Chondrocyte (in vitro differentiated cells): ENCODE results near the gene PPP1R12A. TPM values are rescaled to one million over a fixed set of nuclear protein-coding genes. Genes with fewer than 3 reads are reported as not detected.
"Not testable (repeated sequence)": the region's sequence is repeated elsewhere in the genome, so short reads cannot be mapped to it uniquely, and the experiment has no call there.

Experiments used
- DNase-seq: peaks from one replicate; pipeline ENCODE4 v3.0.0; 2021; ENCODE audit warnings: mixed read lengths, low spot score
- H3K27ac Mint-ChIP-seq: one replicate; pipeline ENCODE4 v1.8.0; 2021; ENCODE audit warnings: mild to moderate bottlenecking, moderate library complexity, mixed read lengths; ENCODE audit not compliant: unreplicated experiment
- H3K27me3 Mint-ChIP-seq: 2 replicates; pipeline ENCODE4 v1.8.0; 2021; ENCODE audit warnings: low read depth, mixed read lengths
- H3K36me3 Mint-ChIP-seq: 2 replicates; pipeline ENCODE4 v1.8.0; 2021; ENCODE audit warnings: low read depth, mixed read lengths
- H3K4me1 Mint-ChIP-seq: 2 replicates; pipeline ENCODE4 v1.8.0; 2021; ENCODE audit warnings: low read depth, mild to moderate bottlenecking, mixed read lengths
- H3K4me3 Mint-ChIP-seq: one replicate; pipeline ENCODE4 v1.8.0; 2021; ENCODE audit warnings: mild to moderate bottlenecking, moderate library complexity, mixed read lengths; ENCODE audit not compliant: unreplicated experiment
- H3K9me3 Mint-ChIP-seq: 2 replicates; pipeline ENCODE4 v1.8.0; 2021; ENCODE audit warnings: low read depth, mixed read lengths
- total RNA-seq: library from RNA; stranded (reverse); gene quantifications from 3 replicates; pipeline ENCODE4 v1.2.1, GENCODE V29; 2021
- TF ChIP-seq, protein P1 (sequence below): fragments of 200-600 bp; sonication (generic); IDR thresholded peaks from 2 replicates; pipeline ENCODE4 v1.5.0; 2021; ENCODE audit warnings: antibody characterized with exemption, mild to moderate bottlenecking, moderate library complexity

PPP1R12A gene
- total RNA-seq, 1 donor from 2014 or later, result 139 TPM

DNA sequence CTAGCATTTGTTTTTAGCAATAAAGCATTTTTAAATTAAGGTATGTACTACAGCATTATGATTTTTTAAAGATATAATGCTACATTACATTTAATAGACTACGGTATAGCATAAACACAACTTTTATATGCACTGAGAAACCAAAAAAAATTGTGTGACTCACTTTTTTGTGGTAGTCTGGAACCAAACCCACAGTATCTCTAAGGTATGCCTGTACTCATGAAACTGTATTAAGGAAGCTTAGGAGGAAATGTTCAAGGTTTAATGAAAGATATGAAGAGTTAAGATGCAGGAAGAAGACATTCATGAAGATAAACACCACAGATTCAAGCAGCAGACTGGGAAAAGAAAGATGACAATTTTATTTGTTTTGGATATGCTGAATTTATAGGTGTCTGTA is 51.7 kb downstream of the PPP1R12A start:
- TF ChIP-seq, protein P1, sequence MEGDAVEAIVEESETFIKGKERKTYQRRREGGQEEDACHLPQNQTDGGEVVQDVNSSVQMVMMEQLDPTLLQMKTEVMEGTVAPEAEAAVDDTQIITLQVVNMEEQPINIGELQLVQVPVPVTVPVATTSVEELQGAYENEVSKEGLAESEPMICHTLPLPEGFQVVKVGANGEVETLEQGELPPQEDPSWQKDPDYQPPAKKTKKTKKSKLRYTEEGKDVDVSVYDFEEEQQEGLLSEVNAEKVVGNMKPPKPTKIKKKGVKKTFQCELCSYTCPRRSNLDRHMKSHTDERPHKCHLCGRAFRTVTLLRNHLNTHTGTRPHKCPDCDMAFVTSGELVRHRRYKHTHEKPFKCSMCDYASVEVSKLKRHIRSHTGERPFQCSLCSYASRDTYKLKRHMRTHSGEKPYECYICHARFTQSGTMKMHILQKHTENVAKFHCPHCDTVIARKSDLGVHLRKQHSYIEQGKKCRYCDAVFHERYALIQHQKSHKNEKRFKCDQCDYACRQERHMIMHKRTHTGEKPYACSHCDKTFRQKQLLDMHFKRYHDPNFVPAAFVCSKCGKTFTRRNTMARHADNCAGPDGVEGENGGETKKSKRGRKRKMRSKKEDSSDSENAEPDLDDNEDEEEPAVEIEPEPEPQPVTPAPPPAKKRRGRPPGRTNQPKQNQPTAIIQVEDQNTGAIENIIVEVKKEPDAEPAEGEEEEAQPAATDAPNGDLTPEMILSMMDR, result no peak
- Mint-ChIP-seq H3K4me3 (no peak overlapping the region), H3K27ac (peak overlapping the region; percentile 58), H3K4me1 (peaks cover 88% of the 10 kb centered on the region), H3K27me3 (no peaks in the 10 kb centered on the region), H3K9me3 (no peaks in the 10 kb centered on the region), H3K36me3 (peaks cover 3% of the 10 kb centered on the region)
- DNase-seq, result no peak

DNA sequence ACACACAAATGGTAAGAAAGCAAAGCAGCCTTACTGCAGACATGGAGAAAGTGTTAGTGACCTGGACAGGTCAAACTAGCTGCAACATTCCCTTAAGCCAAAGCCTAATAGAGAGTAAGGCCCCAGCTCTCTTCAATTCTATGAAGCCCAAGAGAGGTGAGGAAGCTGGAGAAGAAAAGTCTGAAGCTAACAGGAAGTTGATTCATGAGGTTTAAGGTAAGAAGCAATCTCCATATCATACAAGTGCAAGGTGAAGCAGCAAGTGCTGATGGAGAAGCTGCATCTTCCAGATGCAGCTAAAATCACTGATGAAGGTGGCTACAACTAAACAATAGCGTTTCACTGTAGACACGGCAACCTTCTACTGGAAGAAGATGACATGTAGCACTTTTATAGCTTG is 53.5 kb downstream of the PPP1R12A start:
- Mint-ChIP-seq H3K36me3 (peaks cover 3% of the 10 kb centered on the region), H3K4me1 (peaks cover 79% of the 10 kb centered on the region), H3K4me3 (no peak overlapping the region), H3K27me3 (no peaks in the 10 kb centered on the region), H3K9me3 (no peaks in the 10 kb centered on the region), H3K27ac (peak overlapping the region; percentile 41)
- TF ChIP-seq, protein P1, result no peak
- no peak for DNase-seq

DNA sequence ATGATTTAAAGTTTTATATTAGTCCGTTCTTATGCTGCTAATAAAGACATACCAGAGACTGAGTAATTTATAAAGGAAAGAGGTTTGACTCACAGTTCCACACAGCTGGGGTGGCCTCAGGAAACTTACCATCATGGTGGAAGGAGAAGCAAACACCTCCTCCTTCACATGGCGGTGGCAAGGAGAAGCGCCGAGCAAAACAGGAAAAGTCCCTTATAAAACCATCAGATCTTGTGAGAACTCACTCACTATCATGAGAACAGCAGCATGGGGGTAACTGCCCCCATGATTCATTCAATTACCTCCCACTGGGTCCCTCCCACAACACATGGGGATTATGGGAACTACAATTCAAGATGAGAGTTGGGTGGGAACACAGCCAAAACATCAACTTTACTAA is 56.4 kb downstream of the PPP1R12A start:
- H3K27me3 Mint-ChIP-seq, DNase-seq, H3K36me3 Mint-ChIP-seq, H3K4me3 Mint-ChIP-seq, H3K9me3 Mint-ChIP-seq: not testable (repeated sequence)
- peak overlapping the region; percentile 56 for H3K27ac Mint-ChIP-seq
- H3K4me1 Mint-ChIP-seq, result peaks cover 71% of the 10 kb centered on the region

DNA sequence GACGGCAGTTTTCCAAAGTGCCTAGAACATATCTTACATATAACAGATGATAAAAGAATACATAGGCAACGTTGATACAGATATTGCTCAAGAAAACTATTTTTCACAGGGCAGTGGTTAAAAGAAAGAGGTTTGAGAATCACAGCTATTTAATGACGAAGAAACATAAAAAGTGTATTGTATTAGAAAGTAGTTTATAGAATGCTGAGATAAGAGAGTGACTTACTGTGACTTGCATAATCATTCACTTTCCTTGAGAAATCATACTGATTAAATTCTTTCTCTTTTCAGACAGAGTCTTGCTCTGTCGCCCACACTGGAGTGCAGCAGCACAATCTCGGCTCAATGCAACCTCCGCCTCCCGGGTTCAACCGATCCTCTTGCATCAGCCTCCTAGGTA is 57.7 kb downstream of the PPP1R12A start:
- no peaks in the 10 kb centered on the region for H3K27me3 Mint-ChIP-seq
- H3K4me1 Mint-ChIP-seq, result peaks cover 63% of the 10 kb centered on the region
- H3K9me3 Mint-ChIP-seq, result no peaks in the 10 kb centered on the region
- DNase-seq, result no peak
- TF ChIP-seq, protein P1, result no peak
- no peak overlapping the region for H3K27ac Mint-ChIP-seq
- H3K4me3 Mint-ChIP-seq, result no peak overlapping the region
- H3K36me3 Mint-ChIP-seq, result peaks cover 3% of the 10 kb centered on the region

DNA sequence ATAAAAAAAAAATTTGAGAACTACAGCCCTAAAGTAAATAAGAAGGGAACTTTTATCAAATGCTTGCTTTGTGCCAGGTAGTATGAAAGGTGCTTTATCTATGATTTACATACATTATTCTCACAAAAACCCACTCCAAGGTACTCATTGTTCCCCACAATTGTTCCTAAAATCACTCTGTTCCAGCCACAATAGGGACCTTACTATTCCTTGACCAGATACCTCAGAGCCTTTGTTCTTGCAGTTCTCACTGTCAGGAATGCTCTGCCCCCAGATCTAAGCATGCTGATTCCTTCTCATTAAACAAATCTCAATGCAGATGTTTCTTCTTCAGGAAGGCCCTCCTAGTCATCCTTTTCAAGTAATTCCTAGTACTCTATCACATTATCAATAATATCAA is 60.2 kb downstream of the PPP1R12A start:
- Mint-ChIP-seq H3K9me3 (no peaks in the 10 kb centered on the region), H3K27ac (peak overlapping the region; percentile 57), H3K27me3 (no peaks in the 10 kb centered on the region), H3K4me1 (peaks cover 49% of the 10 kb centered on the region), H3K4me3 (no peak overlapping the region), H3K36me3 (peaks cover 9% of the 10 kb centered on the region)
- TF ChIP-seq, protein P1, result no peak
- no peak for DNase-seq

DNA sequence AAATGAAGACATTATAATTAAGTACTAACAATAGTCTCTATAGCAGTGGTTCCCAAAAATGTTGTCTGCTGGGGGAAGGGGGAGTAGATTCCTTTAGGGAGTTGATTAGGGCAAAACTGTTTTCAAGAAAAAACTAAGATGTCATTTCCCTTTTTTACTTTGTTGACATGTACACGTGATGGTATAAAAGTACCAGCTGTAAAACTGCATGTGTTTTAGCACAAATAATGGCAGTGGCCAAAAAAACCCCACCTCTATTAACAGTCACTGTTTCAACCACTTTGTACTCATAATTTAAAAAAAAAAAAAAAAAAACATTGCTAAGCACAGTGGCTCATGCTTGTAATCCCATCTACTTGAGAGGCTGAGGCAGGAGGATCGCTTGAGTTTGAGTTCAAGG is 61.7 kb downstream of the PPP1R12A start:
- Mint-ChIP-seq H3K27ac (no peak overlapping the region), H3K4me3 (no peak overlapping the region), H3K27me3 (no peaks in the 10 kb centered on the region), H3K9me3 (no peaks in the 10 kb centered on the region), H3K4me1 (peaks cover 36% of the 10 kb centered on the region), H3K36me3 (peaks cover 9% of the 10 kb centered on the region)
- TF ChIP-seq, protein P1, result no peak
- DNase-seq, result no peak
